Stimulated activated CD8-positive, alpha-beta memory T cell treated with anti-CD3 and anti-CD28 coated beads, Interleukin-7, amount 100 ng/mL, for 48 hours (primary cell): ENCODE measurements around the gene NFU1.

Experiments used
- DNase-seq, 2 donors: peaks; one replicate each; pipeline ENCODE4 v3.0.0-alpha.2; 2020; ENCODE audit warnings: low read depth in 1 of 2; ENCODE audit errors: extremely low read depth in 1 of 2

The NFU1 gene

GRCh38 chr2:69353360-69353759 is 83.9 kb downstream of the NFU1 start:
- DNase-seq = no peak

GRCh38 chr2:69348781-69349180 is 88.5 kb downstream of the NFU1 start:
- DNase-seq = no peak
